ENCODE data around the gene SDHC. TPM values are rescaled to one million over a fixed set of nuclear protein-coding genes. Genes with fewer than 3 reads are reported as not detected.
A peak's percentile ranks its signal among the peaks of the same experiment; 100 is the strongest.
"Not testable (repeated sequence)": the region's sequence is repeated elsewhere in the genome, so short reads cannot be mapped to it uniquely, and the experiment has no call there.

The SDHC gene
- total and polyA plus RNA-seq, 5 donors = 167 to 275 (median 242) TPM

DNA sequence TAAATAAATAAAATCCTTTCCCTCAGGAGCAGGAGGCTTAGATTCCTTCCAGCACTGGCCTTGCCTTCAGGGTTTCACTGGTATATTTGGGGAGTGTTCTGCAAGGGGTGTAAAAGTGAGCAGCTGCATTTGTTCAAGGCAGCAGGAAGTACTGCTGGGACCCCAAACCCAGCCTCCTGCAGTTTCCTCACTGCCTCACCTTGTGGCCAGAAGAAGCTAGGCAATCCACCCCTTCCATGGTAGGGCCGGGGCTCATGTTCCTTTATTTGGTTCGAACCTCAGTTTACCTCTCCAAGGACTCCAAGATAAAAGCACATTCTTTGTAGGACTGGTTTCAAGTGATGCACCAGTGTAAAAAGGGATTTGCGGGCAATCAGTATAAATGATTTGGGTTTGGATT lies 74.5 kb downstream of the SDHC start:
- H3K27ac ChIP-seq (ENCODE audit: low read length) = no peak overlapping the region
- DNase-seq = no peak
- WGBS = 93% methylated on average over 3 of the region's 3 CpGs
- H3K9me3 ChIP-seq (ENCODE audit: control insufficient read depth, low read length) = no peaks in the 10 kb centered on the region
- H3K27me3 ChIP-seq (ENCODE audit: control insufficient read depth, insufficient read depth) = no peaks in the 10 kb centered on the region
- no peak overlapping the region for H3K4me3 ChIP-seq (ENCODE audit: low read length)
- intact Hi-C loops (cut with DNase I) = loop anchor here in 1 of 4 donors (10.0 kb wide), 1 partner anchor 194 kb away; the partner anchor contains the start of gene ADAMTS4
- H3K4me1 ChIP-seq (ENCODE audit: control insufficient read depth, insufficient read depth, low read length) = no peaks in the 10 kb centered on the region
- no peak for ATAC-seq

DNA sequence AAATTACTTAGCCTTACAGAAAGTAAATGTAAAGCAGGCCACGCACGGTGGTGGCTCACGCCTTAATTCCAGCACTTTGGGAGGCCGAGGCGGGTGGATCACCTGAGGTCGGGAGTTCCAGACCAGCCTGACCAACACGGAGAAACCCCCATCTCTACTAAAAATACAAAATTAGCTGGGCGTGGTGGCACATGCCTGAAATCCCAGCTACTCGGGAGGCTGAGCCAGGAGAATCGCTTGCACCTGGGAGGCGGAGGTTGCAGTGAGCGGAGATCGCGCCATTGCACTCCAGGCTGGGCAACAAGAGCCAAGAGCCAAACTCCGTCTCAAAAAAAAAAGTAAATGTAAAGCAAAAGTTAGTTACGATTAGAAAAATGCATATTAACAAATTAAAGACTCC lies 75.0 kb downstream of the SDHC start:
- intact Hi-C loops (cut with DNase I) = loop anchor here in 1 of 4 donors (10.0 kb wide), 1 partner anchor 194 kb away; the partner anchor contains the start of gene ADAMTS4
- peak overlapping the region; percentile 49 for H3K4me3 ChIP-seq (ENCODE audit: low read length)
- H3K27ac ChIP-seq (ENCODE audit: low read length); H3K27me3 ChIP-seq (ENCODE audit: control insufficient read depth, insufficient read depth); H3K9me3 ChIP-seq (ENCODE audit: control insufficient read depth, low read length); ATAC-seq; H3K4me1 ChIP-seq (ENCODE audit: control insufficient read depth, insufficient read depth, low read length): not testable (repeated sequence)
- 78% methylated on average over 16 of the region's 16 CpGs for WGBS
- DNase-seq = peak in 1 of 3 donors; percentile 54

DNA sequence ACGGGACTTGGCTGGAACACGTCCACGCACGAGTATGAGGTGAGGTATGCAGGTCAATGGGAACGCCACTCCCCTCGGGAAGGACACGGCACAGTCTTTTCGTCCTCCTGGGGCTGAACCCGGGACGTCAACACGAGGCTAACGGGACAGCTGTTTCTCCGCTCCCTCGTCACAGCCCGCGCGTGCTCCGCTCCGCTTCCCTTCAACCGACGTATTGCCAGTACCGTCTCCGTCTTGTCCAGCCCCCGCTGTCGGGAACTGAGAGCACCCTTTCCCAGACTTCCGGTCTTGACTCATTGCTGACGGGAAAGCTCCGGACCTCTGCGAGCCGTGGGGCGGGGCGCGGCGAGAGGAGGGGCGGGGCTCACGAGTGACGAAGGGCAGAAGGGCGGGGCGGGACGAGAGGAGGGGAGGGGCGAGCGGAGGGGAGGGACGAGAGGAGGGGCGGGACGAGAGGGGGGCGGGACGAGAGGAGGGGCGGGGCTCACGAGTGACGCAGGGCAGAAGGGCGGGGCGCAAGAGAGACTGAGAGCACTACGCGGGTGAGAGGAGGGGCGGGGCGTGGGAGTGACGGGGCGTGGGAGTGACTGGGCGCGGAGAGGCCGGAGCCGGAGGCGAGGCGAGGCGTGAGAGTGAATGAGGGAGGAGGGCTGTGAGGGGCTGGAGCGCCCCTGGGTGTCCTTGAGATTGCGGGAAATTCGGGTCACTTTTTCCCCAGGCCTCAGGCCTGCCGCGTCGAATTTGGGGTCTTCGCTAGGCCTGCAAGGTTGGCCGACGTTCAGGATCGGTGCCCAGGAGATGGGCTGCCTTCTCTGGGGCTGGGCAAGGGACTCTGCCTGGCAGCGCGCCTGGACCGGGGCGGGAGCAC lies 75.7 kb downstream of the SDHC start:
- DNase-seq (peak; percentile 98 to 99 (median 99)), ATAC-seq (peak; percentile 96)
- Histone ChIP-seq H3K4me1 (ENCODE audit: control insufficient read depth, insufficient read depth, low read length) (no peaks in the 10 kb centered on the region), H3K9me3 (ENCODE audit: control insufficient read depth, low read length) (no peaks in the 10 kb centered on the region), H3K4me3 (ENCODE audit: low read length) (peak overlapping the region; percentile 61), H3K27me3 (ENCODE audit: control insufficient read depth, insufficient read depth) (no peaks in the 10 kb centered on the region), H3K27ac (ENCODE audit: low read length) (peak overlapping the region; percentile 94)
- WGBS = under 1% methylated on average over 78 of the region's 79 CpGs
- intact Hi-C loops (cut with DNase I) = loop anchor here in 1 of 4 donors (10.0 kb wide), 1 partner anchor 195 kb away; the partner anchor contains the start of gene ADAMTS4

DNA sequence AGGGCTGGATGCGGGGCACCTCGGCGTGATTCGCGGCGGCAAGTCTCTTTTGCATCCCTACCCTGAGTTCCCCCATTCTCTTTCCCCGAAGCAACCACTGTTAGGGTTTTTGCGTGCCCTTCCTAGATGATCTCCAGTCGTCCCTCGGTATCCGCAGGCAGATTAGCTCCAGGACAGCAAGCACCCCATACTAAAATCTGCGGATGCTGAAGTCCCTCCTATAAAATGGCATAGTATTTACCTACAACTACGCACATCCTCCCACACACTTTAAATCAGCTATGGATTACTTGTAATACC lies 76.3 kb downstream of the SDHC start:
- Histone ChIP-seq H3K4me1 (ENCODE audit: control insufficient read depth, insufficient read depth, low read length) (no peaks in the 10 kb centered on the region), H3K27ac (ENCODE audit: low read length) (peak overlapping the region; percentile 73), H3K27me3 (ENCODE audit: control insufficient read depth, insufficient read depth) (no peaks in the 10 kb centered on the region), H3K9me3 (ENCODE audit: control insufficient read depth, low read length) (no peaks in the 10 kb centered on the region), H3K4me3 (ENCODE audit: low read length) (peak overlapping the region; percentile 61)
- DNase-seq (no peak), ATAC-seq (no peak)
- intact Hi-C loops (cut with DNase I) = no loop called here
- 4% methylated on average over 13 of the region's 13 CpGs for WGBS

DNA sequence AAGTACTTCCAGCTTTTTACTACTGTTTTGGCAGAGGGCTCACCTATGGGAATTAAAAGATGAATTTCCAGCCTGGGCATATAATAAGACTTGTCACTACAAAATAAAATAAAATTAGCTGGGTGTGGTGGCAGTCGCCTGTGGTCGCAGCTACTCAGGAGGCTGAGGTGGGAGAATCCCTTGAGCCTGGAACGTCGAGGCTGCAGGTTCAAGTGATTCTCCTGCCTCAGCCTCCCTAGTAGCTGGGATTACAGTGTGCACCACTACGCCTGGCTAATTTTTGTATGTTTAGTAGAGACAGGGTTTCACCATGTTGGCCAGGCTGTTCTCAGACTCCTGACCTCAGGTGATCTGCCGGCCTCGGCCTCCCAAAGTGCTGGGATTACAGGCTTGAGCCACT lies 77.0 kb downstream of the SDHC start:
- ATAC-seq; H3K4me3 ChIP-seq (ENCODE audit: low read length); intact Hi-C loops (cut with DNase I); H3K27me3 ChIP-seq (ENCODE audit: control insufficient read depth, insufficient read depth); H3K4me1 ChIP-seq (ENCODE audit: control insufficient read depth, insufficient read depth, low read length); H3K9me3 ChIP-seq (ENCODE audit: control insufficient read depth, low read length); DNase-seq; H3K27ac ChIP-seq (ENCODE audit: low read length): not testable (repeated sequence)
- WGBS = 94% methylated on average over 7 of the region's 7 CpGs

DNA sequence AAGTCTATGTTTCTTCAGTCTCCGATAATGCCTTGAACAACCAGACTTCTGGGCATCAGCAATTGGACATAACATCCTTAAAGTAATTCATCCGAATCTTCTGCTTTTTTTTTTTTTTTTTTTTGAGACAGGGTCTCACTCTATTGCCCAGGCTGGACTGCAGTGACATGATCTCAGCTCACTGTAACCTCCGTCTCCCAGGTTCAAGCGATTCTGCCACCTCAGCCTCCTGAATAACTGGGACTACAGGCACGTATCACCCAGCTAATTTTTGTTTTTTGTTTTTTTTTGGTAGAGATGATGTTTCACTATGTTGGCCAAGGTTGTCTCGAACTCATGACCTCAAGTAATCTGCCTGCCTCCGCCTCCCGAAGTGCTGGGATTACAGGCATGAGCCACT lies 77.4 kb downstream of the SDHC start:
- intact Hi-C loops (cut with DNase I) = no loop called here
- no peak for ATAC-seq
- H3K4me3 ChIP-seq (ENCODE audit: low read length) = no peak overlapping the region
- H3K4me1 ChIP-seq (ENCODE audit: control insufficient read depth, insufficient read depth, low read length) = no peaks in the 10 kb centered on the region
- no peak overlapping the region for H3K27ac ChIP-seq (ENCODE audit: low read length)
- DNase-seq = no peak
- no peaks in the 10 kb centered on the region for H3K9me3 ChIP-seq (ENCODE audit: control insufficient read depth, low read length)
- H3K27me3 ChIP-seq (ENCODE audit: control insufficient read depth, insufficient read depth) = no peaks in the 10 kb centered on the region
- WGBS = 93% methylated on average over 8 of the region's 8 CpGs

DNA sequence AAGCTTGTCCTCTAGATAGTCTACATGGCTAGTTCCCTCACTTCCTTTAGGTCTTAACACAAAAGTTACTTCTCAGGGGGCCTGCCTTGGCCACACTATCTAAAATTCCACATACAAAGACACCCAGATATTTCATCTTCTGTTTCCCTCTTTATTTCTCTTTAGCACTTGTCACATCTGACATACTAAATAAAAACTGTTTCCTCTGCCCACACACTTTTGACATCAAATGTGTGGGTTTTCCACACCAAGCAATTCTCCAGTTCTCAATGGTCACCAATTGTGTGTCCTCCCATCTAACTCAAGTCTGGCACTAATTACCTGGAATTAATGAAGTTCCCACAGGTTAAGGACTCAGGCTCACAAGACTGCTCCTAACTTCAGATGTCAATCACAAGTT lies 79.0 kb downstream of the SDHC start:
- no peak for DNase-seq
- Histone ChIP-seq H3K4me3 (ENCODE audit: low read length) (no peak overlapping the region), H3K4me1 (ENCODE audit: control insufficient read depth, insufficient read depth, low read length) (no peaks in the 10 kb centered on the region), H3K9me3 (ENCODE audit: control insufficient read depth, low read length) (no peaks in the 10 kb centered on the region), H3K27me3 (ENCODE audit: control insufficient read depth, insufficient read depth) (no peaks in the 10 kb centered on the region), H3K27ac (ENCODE audit: low read length) (no peak overlapping the region)
- no peak for ATAC-seq
- intact Hi-C loops (cut with DNase I) = no loop called here

DNA sequence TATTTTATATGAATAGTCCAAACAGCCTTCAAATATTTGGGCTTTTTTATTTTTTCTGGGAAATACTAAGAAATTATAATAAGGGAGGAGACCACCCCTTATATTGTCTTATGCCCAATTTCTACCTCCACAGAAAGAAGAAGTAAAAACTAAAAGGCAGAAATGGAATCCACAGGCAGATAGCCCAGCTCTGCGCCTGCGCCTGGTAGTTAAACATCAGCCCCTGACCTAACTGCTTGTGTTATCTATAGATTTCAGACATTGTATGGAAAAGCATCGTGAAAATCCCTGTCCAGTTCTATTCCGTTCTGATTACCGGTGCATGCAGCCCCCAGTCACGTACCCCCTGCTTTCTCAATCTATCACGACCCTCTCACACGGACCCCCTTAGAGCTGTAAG lies 82.9 kb downstream of the SDHC start:
- H3K4me3 ChIP-seq (ENCODE audit: low read length); intact Hi-C loops (cut with DNase I); ATAC-seq; H3K4me1 ChIP-seq (ENCODE audit: control insufficient read depth, insufficient read depth, low read length); H3K27me3 ChIP-seq (ENCODE audit: control insufficient read depth, insufficient read depth); H3K27ac ChIP-seq (ENCODE audit: low read length); H3K9me3 ChIP-seq (ENCODE audit: control insufficient read depth, low read length); DNase-seq: not testable (repeated sequence)
- WGBS = 94% methylated on average over 8 of the region's 8 CpGs

DNA sequence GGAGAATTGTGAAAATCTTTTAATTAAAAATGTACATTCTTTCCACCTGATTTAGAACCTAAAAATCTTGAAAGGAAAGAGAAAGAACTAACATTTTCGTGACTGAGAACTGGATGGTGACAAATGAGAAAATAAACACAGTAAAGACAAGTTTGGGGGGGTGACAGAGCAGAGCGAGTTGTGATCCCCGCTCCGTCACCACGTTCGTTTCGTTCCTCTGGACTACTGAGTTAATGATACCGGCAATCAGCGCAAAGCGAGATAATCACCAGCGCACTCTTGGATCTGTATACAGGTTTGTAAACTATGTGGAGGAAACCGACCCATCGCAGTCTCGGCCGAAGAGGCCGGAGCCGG lies 84.7 kb downstream of the SDHC start:
- WGBS = 11% methylated on average over 17 of the region's 17 CpGs
- ATAC-seq = peak in 1 of 2 donors; percentile 34
- no peaks in the 10 kb centered on the region for H3K9me3 ChIP-seq (ENCODE audit: control insufficient read depth, low read length)
- DNase-seq = no peak
- no peaks in the 10 kb centered on the region for H3K27me3 ChIP-seq (ENCODE audit: control insufficient read depth, insufficient read depth)
- H3K4me1 ChIP-seq (ENCODE audit: control insufficient read depth, insufficient read depth, low read length) = no peaks in the 10 kb centered on the region
- H3K4me3 ChIP-seq (ENCODE audit: low read length) = peak overlapping the region; percentile 88
- intact Hi-C loops (cut with DNase I) = no loop called here
- H3K27ac ChIP-seq (ENCODE audit: low read length) = peak overlapping the region; percentile 100

DNA sequence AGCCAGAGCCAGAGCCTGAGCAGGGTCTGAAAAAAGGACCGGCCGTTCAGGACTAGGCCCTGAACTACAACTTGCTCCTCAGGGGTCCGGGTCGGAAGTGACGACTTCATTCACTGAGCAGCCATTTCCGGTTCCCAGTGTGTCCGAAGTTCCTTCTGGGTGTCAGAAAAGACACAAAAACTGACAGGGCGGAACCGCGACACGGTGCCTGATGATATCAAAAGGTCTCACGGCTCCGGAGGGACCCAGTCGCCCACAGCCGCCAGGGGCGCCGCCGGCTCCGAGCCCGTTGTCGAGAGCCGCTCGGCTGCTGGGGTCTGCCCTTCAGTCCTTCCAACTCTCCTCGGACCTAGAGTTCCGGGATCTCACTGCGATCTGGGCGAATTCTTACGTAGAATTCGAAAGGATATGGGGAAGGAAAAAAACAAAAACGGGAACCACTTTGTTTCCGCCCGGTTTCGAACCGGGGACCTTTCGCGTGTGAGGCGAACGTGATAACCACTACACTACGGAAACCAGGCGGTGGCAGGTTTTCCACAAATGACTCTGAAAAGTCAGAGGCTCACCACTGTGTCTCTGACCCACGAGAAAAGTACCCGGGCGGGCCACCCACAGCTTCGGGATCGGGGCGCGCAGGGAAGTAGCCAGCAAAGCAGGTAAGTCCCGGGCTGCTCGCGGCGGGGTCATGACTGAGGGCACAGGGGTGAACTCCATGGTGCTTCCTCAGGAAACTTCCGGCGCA lies 85.2 kb downstream of the SDHC start:
- Histone ChIP-seq H3K27ac (ENCODE audit: low read length) (peak overlapping the region; percentile 100), H3K9me3 (ENCODE audit: control insufficient read depth, low read length) (no peaks in the 10 kb centered on the region), H3K4me3 (ENCODE audit: low read length) (peak overlapping the region; percentile 88), H3K27me3 (ENCODE audit: control insufficient read depth, insufficient read depth) (no peaks in the 10 kb centered on the region), H3K4me1 (ENCODE audit: control insufficient read depth, insufficient read depth, low read length) (no peaks in the 10 kb centered on the region)
- under 1% methylated on average over 53 of the region's 53 CpGs for WGBS
- DNase-seq (peak; percentile 89 to 94 (median 94)), ATAC-seq (peak; percentile 92 to 93)
- intact Hi-C loops (cut with DNase I) = no loop called here

DNA sequence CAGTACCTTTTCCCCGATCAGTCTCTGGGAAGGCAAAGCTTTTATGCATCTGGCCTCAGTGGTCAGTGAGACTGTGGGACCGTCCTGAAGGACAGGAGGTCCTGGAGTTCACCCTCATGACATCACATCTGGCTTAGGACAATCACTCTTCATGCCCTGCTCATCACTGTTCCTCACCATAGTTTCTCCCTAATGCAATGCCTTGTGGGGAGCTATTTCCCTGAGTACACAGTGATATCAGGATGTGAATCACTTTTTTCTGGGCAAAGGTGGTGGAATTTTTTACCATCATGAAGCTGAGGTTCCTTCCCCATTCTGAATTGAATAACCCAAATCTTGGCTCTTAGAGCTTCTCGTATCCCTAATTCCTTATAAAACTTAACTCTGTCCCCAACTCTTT lies 88.3 kb downstream of the SDHC start:
- intact Hi-C loops (cut with DNase I) = no loop called here
- Histone ChIP-seq H3K4me1 (ENCODE audit: control insufficient read depth, insufficient read depth, low read length) (no peaks in the 10 kb centered on the region), H3K27ac (ENCODE audit: low read length) (no peak overlapping the region), H3K9me3 (ENCODE audit: control insufficient read depth, low read length) (no peaks in the 10 kb centered on the region), H3K4me3 (ENCODE audit: low read length) (no peak overlapping the region), H3K27me3 (ENCODE audit: control insufficient read depth, insufficient read depth) (no peaks in the 10 kb centered on the region)
- ATAC-seq (no peak), DNase-seq (no peak)
- 95% methylated on average over 3 of the region's 3 CpGs for WGBS

Measured in right cardiac atrium (tissue), 5 donors.